ENCODE data around the gene NTN5.
"Not testable (repeated sequence)": the region's sequence is repeated elsewhere in the genome, so short reads cannot be mapped to it uniquely, and the experiment has no call there.

Gene NTN5

GRCh38 chr19:48685583-48685982, 12.8 kb upstream of the NTN5 start:
- ChIA-PET CTCF (interaction anchor here (0.7 kb wide), 1 partner anchor 1868 kb away, joined by 3 read pairs; no protein-coding TSS in a partner anchor), POLR2A (ENCODE audit: low non-redundant PET) (no interaction called here)
- DNase-seq (ENCODE audit: low spot score), result no peak
- H3K27ac ChIP-seq, result no peak overlapping the region
- no peak for TF ChIP-seq CTCF (conservative IDR thresholded peaks at IDR 0.05; ENCODE audit: low read depth)

GRCh38 chr19:48683349-48683748, 10.5 kb upstream of the NTN5 start:
- TF ChIP-seq CTCF (conservative IDR thresholded peaks at IDR 0.05; ENCODE audit: low read depth), result no peak
- ChIA-PET CTCF (interaction anchor here (0.6 kb wide), 1 partner anchor 887 kb away, joined by 6 read pairs; no protein-coding TSS in a partner anchor), POLR2A (ENCODE audit: low non-redundant PET) (interaction anchor here (0.5 kb wide), 1 partner anchor 48 kb away, joined by 5 read pairs; no protein-coding TSS in a partner anchor)
- no peak for DNase-seq (ENCODE audit: low spot score)
- H3K27ac ChIP-seq, result no peak overlapping the region

- H3K27ac ChIP-seq, result no peak overlapping the region
- CTCF ChIA-PET, result no interaction called here
- DNase-seq (ENCODE audit: low spot score), result no peak
- POLR2A ChIA-PET (ENCODE audit: low non-redundant PET), result no interaction called here
- no peak for TF ChIP-seq CTCF (conservative IDR thresholded peaks at IDR 0.05; ENCODE audit: low read depth)
These were observed 8.3 kb upstream of the NTN5 start for GRCh38 chr19:48681127-48681470.

- ChIA-PET POLR2A (ENCODE audit: low non-redundant PET) (no interaction called here), CTCF (no interaction called here)
- DNase-seq (ENCODE audit: low spot score), result no peak
- no peak overlapping the region for H3K27ac ChIP-seq
- TF ChIP-seq CTCF (conservative IDR thresholded peaks at IDR 0.05; ENCODE audit: low read depth), result no peak
These were observed 7.8 kb upstream of the NTN5 start for GRCh38 chr19:48680436-48681126.

- POLR2A ChIA-PET (ENCODE audit: low non-redundant PET); CTCF ChIA-PET; H3K27ac ChIP-seq; DNase-seq (ENCODE audit: low spot score): not testable (repeated sequence)
These were observed 7.2 kb upstream of the NTN5 start for GRCh38 chr19:48680006-48680405.

GRCh38 chr19:48678201-48678600, 5.4 kb upstream of the NTN5 start:
- no peak overlapping the region for H3K27ac ChIP-seq
- CTCF ChIA-PET, result interaction anchor here (1.1 kb wide), 1 partner anchor 60 kb away, joined by 4 read pairs; no protein-coding TSS in a partner anchor
- no peak for DNase-seq (ENCODE audit: low spot score)
- TF ChIP-seq CTCF (conservative IDR thresholded peaks at IDR 0.05; ENCODE audit: low read depth), result no peak
- POLR2A ChIA-PET (ENCODE audit: low non-redundant PET), result interaction anchor here (0.6 kb wide), 1 partner anchor 454 kb away, joined by 7 read pairs; no protein-coding TSS in a partner anchor

- CTCF ChIA-PET, result no interaction called here
These were observed 4.1 kb upstream of the NTN5 start for GRCh38 chr19:48676887-48677286.

More at GRCh38 chr19:48676887-48677286, 4.1 kb upstream of the NTN5 start:
- POLR2A ChIA-PET (ENCODE audit: low non-redundant PET), result no interaction called here
- TF ChIP-seq CTCF (conservative IDR thresholded peaks at IDR 0.05; ENCODE audit: low read depth), result no peak
- DNase-seq (ENCODE audit: low spot score), result no peak
- H3K27ac ChIP-seq, result no peak overlapping the region
